ENCODE data around the gene GRIN2A. TPM values are rescaled to one million over a fixed set of nuclear protein-coding genes. Genes with fewer than 3 reads are reported as not detected.

GRIN2A gene
- total RNA-seq, 2 donors from 2014 or later = 0.27 to 2.5 TPM

- Histone ChIP-seq H3K4me3 (no peak overlapping the region), H3K27ac (no peak overlapping the region), H3K27me3 (replicated peaks; ENCODE audit: insufficient read depth) (no peaks in the 10 kb centered on the region), H3K36me3 (no peaks in the 10 kb centered on the region), H3K4me1 (ENCODE audit: control insufficient read depth in 1 of 2, low read depth in 2 of 2) (no peaks in the 10 kb centered on the region), H3K9me3 (no peaks in the 10 kb centered on the region)
- DNase-seq (ENCODE audit: low spot score) (no peak), ATAC-seq (ENCODE audit: insufficient number of reproducible peaks, low FRiP score, low read depth) (no peak)
- TF ChIP-seq CTCF (IDR thresholded peaks at IDR 0.05) = no peak
Measured at GRCh38 chr16:10027553-10027952, 154.7 kb downstream of the GRIN2A start.

DNA sequence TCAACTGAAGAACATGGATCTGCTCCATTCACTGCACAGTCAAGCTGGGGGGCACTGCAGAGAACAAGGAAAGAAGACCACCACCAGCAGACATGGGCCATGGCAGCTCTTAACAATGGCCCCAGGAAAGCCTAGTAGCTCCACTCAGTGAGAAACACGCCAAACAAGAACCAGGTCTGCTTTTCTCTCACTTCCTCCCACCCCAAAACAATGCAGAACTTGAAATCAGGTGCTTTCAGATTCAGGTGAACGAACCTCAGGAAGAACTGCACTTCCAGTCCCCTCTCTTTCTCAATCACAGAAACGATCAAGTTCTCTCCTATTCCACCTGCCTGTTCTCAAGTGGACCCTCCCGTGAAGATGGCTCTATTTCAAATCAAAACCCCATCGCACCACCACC lies 155.6 kb downstream of the GRIN2A start:
- Histone ChIP-seq H3K27me3 (replicated peaks; ENCODE audit: insufficient read depth) (no peaks in the 10 kb centered on the region), H3K27ac (no peak overlapping the region), H3K36me3 (no peaks in the 10 kb centered on the region), H3K4me3 (no peak overlapping the region), H3K9me3 (no peaks in the 10 kb centered on the region), H3K4me1 (ENCODE audit: control insufficient read depth in 1 of 2, low read depth in 2 of 2) (no peaks in the 10 kb centered on the region)
- ATAC-seq (ENCODE audit: insufficient number of reproducible peaks, low FRiP score, low read depth) = no peak
- no peak for TF ChIP-seq CTCF (IDR thresholded peaks at IDR 0.05)
- DNase-seq (ENCODE audit: low spot score) = no peak

DNA sequence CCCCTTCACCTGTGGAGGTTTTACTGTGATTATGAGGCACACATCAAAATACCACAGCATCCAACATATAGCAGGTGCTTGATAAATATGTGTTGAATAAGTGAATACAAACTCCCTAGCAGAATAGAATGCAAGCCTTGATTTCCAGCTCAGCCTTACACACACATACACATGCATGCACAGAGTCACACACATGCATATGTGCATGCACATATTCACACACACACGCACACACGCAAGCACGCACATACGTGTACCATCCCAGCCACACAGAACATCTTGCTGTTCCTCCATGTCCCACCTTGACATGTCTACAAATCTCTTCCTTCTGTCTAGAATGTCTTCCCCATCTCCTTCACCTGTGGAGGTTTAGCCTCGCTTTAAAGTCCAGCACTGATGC lies 160.1 kb downstream of the GRIN2A start:
- Histone ChIP-seq H3K4me1 (ENCODE audit: control insufficient read depth in 1 of 2, low read depth in 2 of 2) (no peaks in the 10 kb centered on the region), H3K27me3 (replicated peaks; ENCODE audit: insufficient read depth) (no peaks in the 10 kb centered on the region), H3K9me3 (no peaks in the 10 kb centered on the region), H3K4me3 (no peak overlapping the region), H3K36me3 (no peaks in the 10 kb centered on the region), H3K27ac (no peak overlapping the region)
- ATAC-seq (ENCODE audit: insufficient number of reproducible peaks, low FRiP score, low read depth) (no peak), DNase-seq (ENCODE audit: low spot score) (no peak)
- no peak for TF ChIP-seq CTCF (IDR thresholded peaks at IDR 0.05)

DNA sequence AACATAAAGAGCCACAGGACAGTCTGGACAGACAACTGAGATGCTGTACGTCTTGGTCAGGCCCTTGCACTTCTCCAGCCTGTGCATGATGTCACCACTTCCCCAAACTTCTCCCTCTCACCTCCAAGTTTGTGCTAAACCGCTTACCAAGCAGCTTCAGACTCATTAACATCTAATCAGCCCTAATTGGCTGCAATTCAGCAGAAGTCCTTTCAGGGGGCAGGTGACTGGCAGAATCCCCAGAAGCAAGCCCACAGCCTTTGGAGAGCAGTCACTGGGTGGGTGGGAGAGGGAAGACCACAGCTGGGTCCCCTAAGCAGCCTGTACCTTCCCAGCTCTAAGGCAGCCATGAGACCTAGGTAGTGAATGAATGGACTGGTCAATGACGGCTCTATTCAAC lies 161.4 kb downstream of the GRIN2A start:
- Histone ChIP-seq H3K9me3 (no peaks in the 10 kb centered on the region), H3K36me3 (no peaks in the 10 kb centered on the region), H3K4me1 (ENCODE audit: control insufficient read depth in 1 of 2, low read depth in 2 of 2) (no peaks in the 10 kb centered on the region), H3K27me3 (replicated peaks; ENCODE audit: insufficient read depth) (no peaks in the 10 kb centered on the region), H3K27ac (no peak overlapping the region), H3K4me3 (no peak overlapping the region)
- TF ChIP-seq CTCF (IDR thresholded peaks at IDR 0.05) = no peak
- no peak for DNase-seq (ENCODE audit: low spot score)
- no peak for ATAC-seq (ENCODE audit: insufficient number of reproducible peaks, low FRiP score, low read depth)

- TF ChIP-seq CTCF (IDR thresholded peaks at IDR 0.05) = no peak
- Histone ChIP-seq H3K4me1 (ENCODE audit: control insufficient read depth in 1 of 2, low read depth in 2 of 2) (no peaks in the 10 kb centered on the region), H3K27me3 (replicated peaks; ENCODE audit: insufficient read depth) (no peaks in the 10 kb centered on the region), H3K9me3 (no peaks in the 10 kb centered on the region), H3K36me3 (no peaks in the 10 kb centered on the region), H3K4me3 (no peak overlapping the region), H3K27ac (no peak overlapping the region)
- no peak for DNase-seq (ENCODE audit: low spot score)
- no peak for ATAC-seq (ENCODE audit: insufficient number of reproducible peaks, low FRiP score, low read depth)
Measured at GRCh38 chr16:10016752-10017151, 165.5 kb downstream of the GRIN2A start.
